Measurements from ENCODE around the gene ACP1.

DNA sequence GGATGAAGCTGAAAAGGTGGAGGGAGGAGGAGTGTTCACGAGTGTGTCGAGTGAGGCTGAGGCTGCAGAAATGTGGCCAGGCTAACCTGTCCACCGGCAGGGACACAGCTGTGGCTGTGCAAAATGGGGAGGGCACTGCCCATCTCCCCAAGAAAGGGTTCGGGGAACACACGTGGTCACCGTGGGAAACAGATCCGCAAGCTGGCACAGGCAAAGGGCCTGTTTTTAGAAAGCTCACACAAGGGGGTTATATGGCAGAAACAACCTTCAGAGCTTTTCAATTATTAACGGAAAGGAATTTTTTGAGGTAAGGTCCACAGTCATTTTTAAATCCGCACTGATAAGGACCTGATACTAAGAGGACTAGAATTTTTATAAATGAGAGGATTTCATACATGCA, 36.6 kb upstream of the ACP1 start:
- TF ChIP-seq, protein P1, sequence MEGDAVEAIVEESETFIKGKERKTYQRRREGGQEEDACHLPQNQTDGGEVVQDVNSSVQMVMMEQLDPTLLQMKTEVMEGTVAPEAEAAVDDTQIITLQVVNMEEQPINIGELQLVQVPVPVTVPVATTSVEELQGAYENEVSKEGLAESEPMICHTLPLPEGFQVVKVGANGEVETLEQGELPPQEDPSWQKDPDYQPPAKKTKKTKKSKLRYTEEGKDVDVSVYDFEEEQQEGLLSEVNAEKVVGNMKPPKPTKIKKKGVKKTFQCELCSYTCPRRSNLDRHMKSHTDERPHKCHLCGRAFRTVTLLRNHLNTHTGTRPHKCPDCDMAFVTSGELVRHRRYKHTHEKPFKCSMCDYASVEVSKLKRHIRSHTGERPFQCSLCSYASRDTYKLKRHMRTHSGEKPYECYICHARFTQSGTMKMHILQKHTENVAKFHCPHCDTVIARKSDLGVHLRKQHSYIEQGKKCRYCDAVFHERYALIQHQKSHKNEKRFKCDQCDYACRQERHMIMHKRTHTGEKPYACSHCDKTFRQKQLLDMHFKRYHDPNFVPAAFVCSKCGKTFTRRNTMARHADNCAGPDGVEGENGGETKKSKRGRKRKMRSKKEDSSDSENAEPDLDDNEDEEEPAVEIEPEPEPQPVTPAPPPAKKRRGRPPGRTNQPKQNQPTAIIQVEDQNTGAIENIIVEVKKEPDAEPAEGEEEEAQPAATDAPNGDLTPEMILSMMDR (IDR thresholded peaks at IDR 0.05), result no peak
- TF ChIP-seq POLR2A (IDR thresholded peaks at IDR 0.05; ENCODE audit: low read depth), result no peak

Data from esophagus muscularis mucosa (tissue), 3 donors.